NCI-H1436 treated with DMSO at 0.1 percent for 48 hours (cell line): Measurements from ENCODE around the gene JOSD1.

Experiments used
- DNase-seq: peaks from one replicate; lab custom pipeline; 2025; lab: John Stamatoyannopoulos, UW

The JOSD1 gene

GRCh38 chr22:38733329-38733723, 32.6 kb upstream of the JOSD1 start:
- DNase-seq = no peak

- DNase-seq = no peak
These were observed 31.6 kb upstream of the JOSD1 start for GRCh38 chr22:38732251-38732815.

- DNase-seq = no peak
These were observed 31.0 kb upstream of the JOSD1 start for GRCh38 chr22:38731703-38732161.

GRCh38 chr22:38730411-38730871, 29.7 kb upstream of the JOSD1 start:
- no peak for DNase-seq

GRCh38 chr22:38729946-38730345, 29.2 kb upstream of the JOSD1 start:
- no peak for DNase-seq

- no peak for DNase-seq
These were observed 28.4 kb upstream of the JOSD1 start for GRCh38 chr22:38728871-38729796.

- DNase-seq = no peak
These were observed 27.0 kb upstream of the JOSD1 start for GRCh38 chr22:38727530-38728451.

GRCh38 chr22:38727123-38727522, 26.4 kb upstream of the JOSD1 start:
- no peak for DNase-seq

GRCh38 chr22:38725900-38726655, 25.3 kb upstream of the JOSD1 start:
- no peak for DNase-seq

GRCh38 chr22:38724926-38725571, 24.3 kb upstream of the JOSD1 start:
- DNase-seq = no peak

GRCh38 chr22:38724176-38724575, 23.4 kb upstream of the JOSD1 start:
- DNase-seq = no peak

- no peak for DNase-seq
These were observed 20.8 kb upstream of the JOSD1 start for GRCh38 chr22:38721551-38721950.

- no peak for DNase-seq
These were observed 19.6 kb upstream of the JOSD1 start for GRCh38 chr22:38720350-38720749.

GRCh38 chr22:38719196-38719595, 18.5 kb upstream of the JOSD1 start:
- DNase-seq = no peak

GRCh38 chr22:38718414-38718813, 17.7 kb upstream of the JOSD1 start:
- DNase-seq = no peak

- DNase-seq = no peak
These were observed 16.5 kb upstream of the JOSD1 start for GRCh38 chr22:38717244-38717643.

- no peak for DNase-seq
These were observed 16.1 kb upstream of the JOSD1 start for GRCh38 chr22:38716826-38717225.

GRCh38 chr22:38716271-38716670, 15.5 kb upstream of the JOSD1 start:
- no peak for DNase-seq

- no peak for DNase-seq
These were observed 15.1 kb upstream of the JOSD1 start for GRCh38 chr22:38715852-38716251.

- DNase-seq = no peak
These were observed 14.5 kb upstream of the JOSD1 start for GRCh38 chr22:38715176-38715764.

- DNase-seq = no peak
These were observed 13.2 kb upstream of the JOSD1 start for GRCh38 chr22:38713921-38714320.
